Mucosa of rectum (tissue), 2 donors: ENCODE measurements around the gene CDCA5.
"Not testable (repeated sequence)": the region's sequence is repeated elsewhere in the genome, so short reads cannot be mapped to it uniquely, and the experiment has no call there.

Experiments used
- H3K27ac ChIP-seq, 2 donors: one replicate each; pipeline ENCODE4 v1.7.0; 2013; ENCODE audit warnings: inconsistent platforms in 2 of 2, low read depth in 2 of 2, low read length in 2 of 2
- H3K27me3 ChIP-seq, 2 donors: one replicate each; pipeline ENCODE4 v1.7.0; 2013; ENCODE audit warnings: low read length in 2 of 2; ENCODE audit not compliant: control insufficient read depth in 2 of 2, insufficient read depth in 2 of 2
- H3K36me3 ChIP-seq, 2 donors: one replicate each; pipeline ENCODE4 v1.7.0; 2013; ENCODE audit warnings: low read length in 2 of 2; ENCODE audit not compliant: control insufficient read depth in 2 of 2, insufficient read depth in 2 of 2
- H3K4me1 ChIP-seq, 2 donors: one replicate each; pipeline ENCODE4 v1.7.0; 2013; ENCODE audit warnings: low read length in 2 of 2, mild to moderate bottlenecking in 1 of 2; ENCODE audit not compliant: control insufficient read depth in 2 of 2, insufficient read depth in 2 of 2
- H3K4me3 ChIP-seq, 2 donors: one replicate each; pipeline ENCODE4 v1.7.0; 2013; ENCODE audit warnings: low read length in 2 of 2
- H3K9ac ChIP-seq, 2 donors: one replicate each; pipeline ENCODE4 v1.7.0; 2013; ENCODE audit warnings: low read length in 2 of 2, low read depth in 1 of 2, mild to moderate bottlenecking in 1 of 2
- H3K9me3 ChIP-seq, 2 donors: one replicate each; pipeline ENCODE4 v1.7.0; 2013; ENCODE audit warnings: low read length in 2 of 2; ENCODE audit not compliant: control insufficient read depth in 2 of 2
- donor health status: healthy.
- donor health status: Normal muscosa, but diverticular disease.

CDCA5 gene

DNA sequence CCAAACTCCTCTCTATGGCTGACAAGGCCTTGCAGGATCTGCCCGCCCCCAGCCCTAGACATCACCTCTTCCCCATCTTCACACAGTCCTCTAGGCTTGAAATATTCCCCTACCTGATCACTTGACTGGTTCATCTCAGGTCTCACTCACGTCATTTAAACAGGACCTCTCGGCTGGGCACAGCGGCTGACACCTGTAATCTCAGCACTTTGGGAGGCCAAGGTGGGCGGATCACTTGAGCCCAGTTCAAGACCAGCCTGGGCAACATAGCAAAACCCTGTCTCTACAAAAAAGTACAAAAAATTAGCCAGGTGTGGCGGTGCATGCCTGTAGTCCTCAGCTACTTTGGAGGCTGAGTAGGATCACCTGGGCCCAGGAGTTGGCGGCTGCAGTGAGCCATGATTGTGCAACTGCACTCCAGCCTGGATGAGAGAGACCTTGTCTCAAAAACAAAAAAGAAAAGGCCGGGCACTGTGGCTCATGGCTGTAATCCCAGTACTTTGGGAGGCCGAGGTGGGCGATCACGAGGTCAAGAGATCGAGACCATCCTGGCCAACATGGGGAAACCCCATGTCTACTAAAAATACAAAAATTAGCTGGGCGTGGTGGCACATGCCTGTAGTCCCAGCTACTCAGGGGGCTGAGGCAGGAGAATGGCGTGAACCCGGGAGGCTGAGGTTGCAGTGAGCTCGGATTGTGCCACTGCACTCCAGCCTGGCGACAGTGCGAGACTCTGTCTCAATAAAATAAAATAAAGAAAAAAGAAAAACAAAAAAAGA is 35.2 kb upstream of the CDCA5 start:
- not testable (repeated sequence) for H3K9ac ChIP-seq, H3K4me3 ChIP-seq, H3K27me3 ChIP-seq, H3K27ac ChIP-seq, H3K9me3 ChIP-seq
- Histone ChIP-seq H3K4me1 (peaks cover 29 to 30% of the 10 kb centered on the region in 2 donors), H3K36me3 (peaks cover 22 to 30% of the 10 kb centered on the region in 2 donors)

DNA sequence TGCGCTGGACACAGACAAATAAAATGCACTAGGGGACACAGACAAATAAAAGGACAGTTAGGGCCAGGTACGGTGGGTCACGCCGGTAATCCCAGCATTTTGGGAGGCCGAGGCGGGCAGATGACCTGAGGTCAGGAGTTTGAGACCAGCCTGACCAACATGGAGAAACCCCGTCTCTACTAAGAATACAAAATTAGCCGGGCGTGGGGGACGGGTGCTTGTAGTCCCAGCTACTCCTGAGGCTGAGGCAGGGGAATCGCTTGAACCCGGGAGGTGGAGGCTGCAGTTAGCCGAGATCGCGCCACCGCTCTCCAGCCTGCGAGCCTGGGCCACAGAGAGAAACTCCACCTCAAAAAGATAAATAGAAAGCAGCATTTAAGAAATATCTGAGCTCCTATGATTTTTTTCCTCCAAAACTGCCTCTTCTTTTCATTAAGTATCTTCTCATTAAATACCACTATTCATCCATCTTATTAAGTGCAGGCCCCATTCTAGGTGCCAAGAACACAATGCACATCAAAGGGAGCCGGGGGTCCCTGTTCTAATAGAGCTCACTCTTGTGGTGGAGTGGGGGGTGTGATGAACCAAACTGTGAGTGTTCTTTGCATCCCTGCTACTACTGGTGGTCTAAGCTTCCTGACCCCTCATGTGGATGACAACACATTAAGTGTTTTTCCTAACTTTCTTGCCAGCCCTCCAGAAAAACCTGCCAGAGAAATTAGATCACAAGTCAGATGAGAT is 34.4 kb upstream of the CDCA5 start:
- Histone ChIP-seq H3K36me3 (peaks cover 21 to 30% of the 10 kb centered on the region in 2 donors), H3K27ac (peak overlapping the region; percentile 6 to 90), H3K4me3 (no peak overlapping the region), H3K9me3 (no peaks in the 10 kb centered on the region), H3K27me3 (no peaks in the 10 kb centered on the region), H3K4me1 (peaks cover 33 to 34% of the 10 kb centered on the region in 2 donors), H3K9ac (no peak overlapping the region)

DNA sequence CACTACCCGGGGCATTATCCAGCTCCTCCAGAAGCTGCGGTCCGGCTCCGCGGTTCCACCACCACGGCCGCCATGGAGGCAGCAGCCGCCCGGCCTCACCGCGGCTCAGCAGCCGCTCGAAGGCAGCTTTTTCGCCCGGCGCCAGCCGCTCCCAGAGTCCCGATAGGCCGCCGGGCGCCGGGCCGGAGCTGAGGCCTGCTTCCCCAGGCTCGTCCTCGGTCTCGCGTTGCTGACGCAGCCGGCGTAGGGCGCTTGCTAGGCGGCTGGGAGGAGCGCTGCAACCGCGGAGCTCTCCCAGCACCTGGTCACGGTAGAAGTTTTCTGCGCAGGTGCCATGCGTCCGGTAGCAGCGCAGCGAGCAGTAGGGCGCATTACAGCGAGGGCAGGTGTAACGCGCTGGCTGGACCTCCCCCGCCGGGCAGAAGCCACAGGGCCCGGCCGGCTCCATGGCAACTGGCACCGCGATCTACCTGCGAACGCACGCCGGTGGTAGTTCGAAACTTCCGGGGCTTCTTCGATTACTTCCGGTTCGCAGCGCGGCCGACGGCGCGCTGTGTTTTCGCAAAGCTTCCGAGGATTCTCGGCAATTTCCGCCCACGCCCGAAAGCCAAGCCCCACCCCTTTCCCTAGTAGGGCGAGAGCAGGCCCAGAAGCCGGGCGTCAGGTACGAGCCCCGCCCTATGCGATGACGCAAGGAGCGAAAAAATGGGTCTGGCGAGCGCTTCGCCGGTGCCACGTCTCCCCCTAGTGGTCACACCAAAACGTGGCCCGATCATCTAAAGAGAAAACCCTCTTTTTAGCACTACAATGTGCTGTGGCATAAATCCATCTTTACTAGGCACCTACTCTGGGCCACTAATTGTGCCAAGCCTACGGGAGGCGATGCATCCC is 33.6 kb upstream of the CDCA5 start, which contains the start of gene ZNHIT2:
Gene ZNHIT2 (minus strand): TSS at position 496 of the 891 bp plus-strand sequence. CDS start 48 bp downstream, at position 448.
- peaks cover 21 to 30% of the 10 kb centered on the region in 2 donors for H3K36me3 ChIP-seq
- peaks cover 35 to 36% of the 10 kb centered on the region in 2 donors for H3K4me1 ChIP-seq

DNA sequence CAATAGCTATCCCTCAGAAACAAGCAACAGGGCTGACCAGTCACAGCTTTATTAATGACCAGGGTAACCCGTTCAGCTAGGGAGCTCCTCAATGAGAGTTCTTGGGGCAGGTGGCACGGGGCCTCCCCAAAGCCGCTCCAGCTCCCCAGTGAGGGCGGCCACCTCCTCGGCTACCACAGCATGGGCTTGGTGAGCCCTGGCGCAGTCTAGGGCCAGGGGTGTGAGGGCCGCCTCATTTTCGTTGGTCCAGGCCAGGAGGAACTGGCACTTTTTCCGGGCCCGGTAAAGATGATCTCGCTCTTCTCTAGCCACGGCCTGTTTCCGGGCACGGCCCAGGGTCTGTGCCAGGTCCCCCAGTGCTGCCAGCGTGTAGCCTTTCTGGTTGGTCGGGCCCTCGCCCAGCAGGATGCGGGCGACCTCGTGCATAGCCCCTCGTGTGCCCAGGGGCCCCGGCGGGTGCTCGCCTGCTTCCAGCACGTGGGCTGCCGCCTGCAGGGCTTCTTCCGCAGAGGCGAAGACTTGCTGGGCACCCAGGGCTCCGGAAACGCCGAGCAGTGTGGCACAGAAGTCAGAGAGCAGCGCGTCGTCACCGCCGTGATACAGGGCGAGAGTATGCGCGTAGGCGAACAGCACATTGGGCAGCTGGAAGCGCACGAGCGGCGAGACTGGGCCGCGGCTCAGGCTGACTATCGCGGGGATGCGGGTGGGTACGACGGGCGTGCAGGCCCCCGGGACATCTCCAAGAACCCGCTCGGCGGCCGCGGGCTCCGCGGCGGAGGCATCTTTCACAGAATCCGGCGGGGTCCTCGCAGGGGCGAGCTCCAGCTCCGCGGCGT is 32.7 kb upstream of the CDCA5 start:
- H3K9me3 ChIP-seq, result no peaks in the 10 kb centered on the region
- H3K27ac ChIP-seq, result peak overlapping the region; percentile 73 to 90
- H3K4me1 ChIP-seq, result peaks cover 40 to 41% of the 10 kb centered on the region in 2 donors
- H3K27me3 ChIP-seq, result no peaks in the 10 kb centered on the region
- H3K36me3 ChIP-seq, result peaks cover 21 to 30% of the 10 kb centered on the region in 2 donors
- H3K4me3 ChIP-seq, result peak overlapping the region; percentile 79 to 87
- peak overlapping the region; percentile 82 to 85 for H3K9ac ChIP-seq

More for the DNA sequence above, 33.6 kb upstream of the CDCA5 start, which contains the start of gene ZNHIT2:
- Histone ChIP-seq H3K27me3 (no peaks in the 10 kb centered on the region), H3K9ac (peak within 1 kb of the TSS; percentile 82 to 85), H3K27ac (peak within 1 kb of the TSS; percentile 73 to 90), H3K9me3 (no peaks in the 10 kb centered on the region), H3K4me3 (peak within 1 kb of the TSS; percentile 79 to 87)

DNA sequence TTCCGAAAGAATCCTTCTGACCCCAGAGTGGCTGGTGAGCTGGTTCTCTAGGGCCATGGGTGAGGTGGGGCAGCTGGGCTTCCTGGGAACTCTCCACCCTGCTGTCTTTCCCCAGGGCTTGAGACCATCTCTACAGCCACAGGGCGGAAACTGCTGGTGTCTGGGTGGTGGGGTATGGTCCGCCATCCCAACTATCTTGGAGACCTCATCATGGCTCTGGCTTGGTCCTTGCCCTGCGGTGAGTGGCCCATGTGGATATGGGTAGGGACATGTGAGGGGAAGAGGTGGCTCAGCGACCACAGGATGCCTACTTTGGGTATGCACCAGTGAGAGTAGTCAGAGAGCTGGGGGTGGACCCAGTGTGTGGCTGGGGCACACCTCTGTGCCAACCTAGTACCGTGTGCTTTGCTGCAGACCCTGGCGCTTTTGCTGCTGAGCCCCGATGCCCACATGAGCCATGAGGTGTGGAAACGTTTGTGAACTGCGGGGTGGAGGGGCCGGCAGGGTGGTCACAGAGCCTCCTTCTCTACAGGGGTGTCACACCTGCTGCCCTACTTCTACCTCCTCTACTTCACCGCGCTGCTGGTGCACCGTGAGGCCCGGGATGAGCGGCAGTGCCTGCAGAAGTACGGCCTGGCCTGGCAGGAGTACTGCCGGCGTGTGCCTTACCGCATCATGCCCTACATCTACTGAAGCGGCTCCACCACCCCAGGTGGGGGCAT is 31.7 kb upstream of the CDCA5 start:
- H3K27ac ChIP-seq, result no peak overlapping the region
- H3K36me3 ChIP-seq, result peaks cover 17 to 27% of the 10 kb centered on the region in 2 donors
- H3K4me3 ChIP-seq, result no peak overlapping the region
- no peaks in the 10 kb centered on the region for H3K9me3 ChIP-seq
- no peaks in the 10 kb centered on the region for H3K27me3 ChIP-seq
- H3K4me1 ChIP-seq, result peaks cover 36% of the 10 kb centered on the region in 2 donors
- H3K9ac ChIP-seq, result no peak overlapping the region

DNA sequence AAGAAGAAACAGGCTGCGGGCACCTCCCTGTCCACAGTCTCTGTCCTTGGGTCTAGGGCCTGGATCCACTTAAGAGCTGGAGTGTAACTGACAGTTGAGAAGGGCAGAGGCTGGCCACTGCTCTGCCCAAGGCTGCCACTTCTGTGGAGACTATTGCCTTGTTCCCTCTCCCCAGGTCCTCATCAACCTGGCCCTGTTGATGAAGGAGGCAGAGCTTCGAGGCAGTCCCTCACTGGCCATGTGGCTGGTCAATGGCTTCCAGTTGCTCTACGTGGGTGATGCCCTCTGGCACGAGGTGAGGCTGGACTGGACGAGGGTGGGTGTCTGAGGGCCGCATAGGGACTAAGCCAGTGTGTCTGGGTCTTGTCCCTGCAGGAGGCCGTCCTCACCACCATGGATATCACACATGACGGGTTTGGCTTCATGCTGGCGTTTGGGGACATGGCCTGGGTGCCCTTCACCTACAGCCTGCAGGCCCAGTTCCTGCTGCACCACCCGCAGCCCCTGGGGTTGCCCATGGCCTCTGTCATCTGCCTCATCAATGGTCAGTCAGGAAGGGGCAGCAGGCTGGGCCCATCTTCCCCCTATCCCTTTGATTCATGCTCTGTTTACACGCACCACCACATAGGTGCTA is 30.8 kb upstream of the CDCA5 start:
- no peaks in the 10 kb centered on the region for H3K27me3 ChIP-seq
- no peak overlapping the region for H3K4me3 ChIP-seq
- H3K36me3 ChIP-seq, result peaks cover 13 to 23% of the 10 kb centered on the region in 2 donors
- H3K9ac ChIP-seq, result no peak overlapping the region
- no peaks in the 10 kb centered on the region for H3K9me3 ChIP-seq
- no peak overlapping the region for H3K27ac ChIP-seq
- peaks cover 38 to 39% of the 10 kb centered on the region in 2 donors for H3K4me1 ChIP-seq

DNA sequence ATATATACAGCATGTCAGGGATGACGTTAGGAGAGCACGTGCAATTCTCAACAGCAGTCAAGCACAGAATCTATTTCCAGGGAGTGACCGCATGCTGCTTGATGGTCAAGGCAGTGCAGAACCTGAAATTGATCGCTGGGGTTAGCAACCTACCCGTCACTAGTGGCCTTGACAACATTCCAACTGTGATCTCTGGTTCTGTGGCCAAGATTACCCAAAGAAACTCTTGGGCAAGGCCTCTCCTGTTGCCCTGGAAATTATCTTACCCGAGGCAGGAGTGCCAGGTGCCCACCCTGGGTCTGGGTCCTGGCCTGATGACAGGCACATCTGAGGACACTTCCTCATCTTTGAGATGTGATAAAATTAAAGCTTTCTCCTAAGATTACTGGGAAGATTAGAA is 30.0 kb upstream of the CDCA5 start:
- Histone ChIP-seq H3K27ac (no peak overlapping the region), H3K9ac (no peak overlapping the region), H3K4me3 (peak overlapping the region in 1 of 2 donors; percentile 66), H3K27me3 (no peaks in the 10 kb centered on the region), H3K9me3 (no peaks in the 10 kb centered on the region), H3K4me1 (peaks cover 38 to 39% of the 10 kb centered on the region in 2 donors), H3K36me3 (peaks cover 16 to 25% of the 10 kb centered on the region in 2 donors)

DNA sequence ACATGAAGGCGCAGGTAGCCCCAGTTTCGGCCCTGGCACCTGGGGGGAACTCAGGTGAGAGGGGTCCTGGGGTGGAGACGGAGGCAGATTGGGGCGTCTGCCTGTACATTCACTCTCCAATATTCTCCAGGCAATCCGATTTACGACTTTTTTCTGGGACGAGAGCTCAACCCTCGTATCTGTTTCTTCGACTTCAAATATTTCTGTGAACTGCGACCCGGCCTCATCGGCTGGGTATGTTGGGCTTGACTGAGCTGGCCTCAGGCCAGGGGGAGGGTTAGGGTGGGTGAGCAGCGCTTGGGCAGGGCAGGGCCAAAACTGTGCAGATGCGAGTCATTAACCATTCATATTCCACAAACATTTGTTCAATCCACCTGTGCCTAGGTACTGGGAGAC is 29.5 kb upstream of the CDCA5 start:
- H3K9me3 ChIP-seq, result no peaks in the 10 kb centered on the region
- H3K9ac ChIP-seq, result peak overlapping the region; percentile 65 to 74
- no peak overlapping the region for H3K27ac ChIP-seq
- H3K36me3 ChIP-seq, result peaks cover 16 to 21% of the 10 kb centered on the region in 2 donors
- H3K4me1 ChIP-seq, result peaks cover 38 to 39% of the 10 kb centered on the region in 2 donors
- H3K27me3 ChIP-seq, result no peaks in the 10 kb centered on the region
- peak overlapping the region; percentile 66 for H3K4me3 ChIP-seq
